GM23338 (cell line): ENCODE measurements around the gene ACTL6B. TPM values are rescaled to one million over a fixed set of nuclear protein-coding genes. Genes with fewer than 3 reads are reported as not detected.

ENCODE experiments used
- ATAC-seq: fragments of 200-7000 bp; cut with Tn5 transposase; 3 replicates; pipeline ENCODE4 v1.9.1; 2020
- DNase-seq: peaks from one replicate; pipeline ENCODE4 v3.0.0-alpha.2; 2015; ENCODE audit warnings: low spot score
- H2AFZ ChIP-seq: fragments of 200-600 bp; sonication (generic); 2 replicates; pipeline ENCODE4 v1.8.0; 2016; ENCODE audit warnings: antibody characterized with exemption, mild to moderate bottlenecking, moderate library complexity
- H3F3A ChIP-seq: fragments of 200-600 bp; sonication (generic); replicated peaks from 2 replicates; pipeline ENCODE4 v1.8.0; 2017; ENCODE audit warnings: antibody characterized with exemption, mixed run types, low read depth
- H3K27ac ChIP-seq: fragments of 200-600 bp; sonication (generic); 2 replicates; pipeline ENCODE4 v1.6.1; 2016; ENCODE audit warnings: low read depth
- H3K27me3 ChIP-seq: fragments of 200-600 bp; sonication (generic); 2 replicates; pipeline ENCODE4 v1.8.0; 2016; ENCODE audit warnings: mild to moderate bottlenecking, mixed run types, moderate library complexity; ENCODE audit not compliant: insufficient read depth
- H3K36me3 ChIP-seq: fragments of 200-600 bp; sonication (generic); 2 replicates; pipeline ENCODE4 v1.8.0; 2016; ENCODE audit warnings: mild to moderate bottlenecking; ENCODE audit not compliant: insufficient read depth
- H3K4me1 ChIP-seq: fragments of 200-600 bp; sonication (generic); 2 replicates; pipeline ENCODE4 v1.8.0; 2016; ENCODE audit warnings: mild to moderate bottlenecking, moderate library complexity; ENCODE audit not compliant: insufficient read depth
- H3K4me2 ChIP-seq: fragments of 200-600 bp; sonication (generic); 2 replicates; pipeline ENCODE4 v1.7.1; 2017; ENCODE audit warnings: mixed run types
- H3K4me3 ChIP-seq: fragments of 200-600 bp; sonication (generic); 2 replicates; pipeline ENCODE4 v1.6.1; 2016; ENCODE audit warnings: mixed run types
- H3K79me2 ChIP-seq: fragments of 200-600 bp; sonication (generic); replicated peaks from 2 replicates; pipeline ENCODE4 v1.8.0; 2017; ENCODE audit warnings: mild to moderate bottlenecking; ENCODE audit not compliant: insufficient read depth
- H3K9me2 ChIP-seq: fragments of 200-600 bp; sonication (generic); 2 replicates; pipeline ENCODE4 v1.8.0; 2017; ENCODE audit not compliant: insufficient read depth
- H4K20me1 ChIP-seq: fragments of 200-600 bp; sonication (generic); replicated peaks from 2 replicates; pipeline ENCODE4 v1.8.0; 2017; ENCODE audit warnings: mild to moderate bottlenecking; ENCODE audit not compliant: insufficient read depth
- H3K27ac Mint-ChIP-seq: 2 replicates; pipeline ENCODE4 v1.8.0; 2020; ENCODE audit warnings: inconsistent platforms, mild to moderate bottlenecking, moderate library complexity, mixed read lengths
- H3K27me3 Mint-ChIP-seq: 3 replicates; pipeline ENCODE4 v1.8.0; 2022; ENCODE audit warnings: low read depth, mild to moderate bottlenecking, moderate library complexity, mixed read lengths, inconsistent platforms; ENCODE audit not compliant: insufficient read depth, poor library complexity
- H3K36me3 Mint-ChIP-seq: 3 replicates; pipeline ENCODE4 v1.8.0; 2021; ENCODE audit warnings: low read depth, mild to moderate bottlenecking, inconsistent platforms, moderate library complexity, mixed read lengths
- H3K4me1 Mint-ChIP-seq: 3 replicates; pipeline ENCODE4 v1.8.0; 2020; ENCODE audit warnings: mild to moderate bottlenecking, inconsistent platforms, mixed read lengths
- H3K4me3 Mint-ChIP-seq: 3 replicates; pipeline ENCODE4 v1.8.0; 2021; ENCODE audit warnings: moderate library complexity, mild to moderate bottlenecking, inconsistent platforms, mixed read lengths
- H3K9me3 Mint-ChIP-seq: 3 replicates; pipeline ENCODE4 v1.8.0; 2020; ENCODE audit warnings: moderate library complexity, mild to moderate bottlenecking, inconsistent platforms, mixed read lengths
- CREB1 ChIP-seq: fragments of 250-450 bp; sonication (Bioruptor Pico); IDR thresholded peaks from 2 replicates; pipeline ENCODE4 v1.5.0; 2020; ENCODE audit warnings: low read depth, mild to moderate bottlenecking, moderate library complexity
- CTCF ChIP-seq, 2 experiments: fragments of 200-600 bp in 1 of 2; sonication (generic) in 1 of 2; conservative IDR thresholded peaks; 2 replicates each; pipeline versions ENCODE4 v1.5.1 to v1.6.1; 2016 to 2017; ENCODE audit warnings: antibody characterized with exemption in 2 of 2, low read depth in 2 of 2, mild to moderate bottlenecking in 2 of 2, moderate library complexity in 1 of 2
- ETS1 ChIP-seq: IDR thresholded peaks from 2 replicates; pipeline ENCODE4 v1.6.1; 2016; ENCODE audit warnings: antibody characterized with exemption
- EZH2 ChIP-seq: fragments of 200-600 bp; sonication (generic); IDR thresholded peaks from one replicate; pipeline ENCODE4 v1.8.0; 2017; ENCODE audit warnings: antibody characterized with exemption, mild to moderate bottlenecking, low read depth; ENCODE audit not compliant: unreplicated experiment
- EZH2phosphoT487 ChIP-seq: fragments of 200-600 bp; sonication (generic); IDR thresholded peaks from one replicate; pipeline ENCODE4 v1.8.1; 2018; ENCODE audit warnings: antibody characterized with exemption; ENCODE audit not compliant: unreplicated experiment
- JUNB ChIP-seq: IDR thresholded peaks from one replicate; pipeline ENCODE4 v1.6.1; 2016; ENCODE audit warnings: antibody characterized with exemption; ENCODE audit not compliant: unreplicated experiment
- NANOG ChIP-seq: IDR thresholded peaks from 2 replicates; pipeline ENCODE4 v1.6.1; 2016; ENCODE audit warnings: antibody characterized with exemption, borderline replicate concordance
- POLR2AphosphoS5 ChIP-seq: IDR thresholded peaks from 2 replicates; pipeline ENCODE4 v1.6.1; 2016; ENCODE audit warnings: antibody characterized with exemption, low read depth
- REST ChIP-seq: IDR thresholded peaks from one replicate; pipeline ENCODE4 v1.6.1; 2018; ENCODE audit warnings: antibody characterized with exemption; ENCODE audit not compliant: unreplicated experiment
- STAT1 ChIP-seq: IDR thresholded peaks from one replicate; pipeline ENCODE4 v1.6.1; 2016; ENCODE audit warnings: antibody characterized with exemption; ENCODE audit not compliant: unreplicated experiment
- ZNF114 ChIP-seq: fragments of 250-450 bp; sonication (Bioruptor Pico); IDR thresholded peaks from 2 replicates; pipeline ENCODE4 v1.5.0; 2020; ENCODE audit warnings: mild to moderate bottlenecking, moderate library complexity
- ZNF331 ChIP-seq: fragments of 250-450 bp; sonication (Bioruptor Pico); IDR thresholded peaks from 2 replicates; pipeline ENCODE4 v1.5.0; 2020; ENCODE audit warnings: low read depth, mild to moderate bottlenecking, moderate library complexity
- ZNF462 ChIP-seq: fragments of 250-450 bp; sonication (Bioruptor Pico); IDR thresholded peaks from 2 replicates; pipeline ENCODE4 v1.5.0; 2020; ENCODE audit warnings: mild to moderate bottlenecking, moderate library complexity
- polyA plus RNA-seq: library from polyadenylated mRNA; unstranded; fragments of >200 nt; fragmentation: Nextera tagmentation; extraction: Ambion mirVana; gene quantifications from 2 replicates; pipeline ENCODE4 v1.2.1, GENCODE V29; 2016
- total RNA-seq: library from RNA; depleted of rRNA; stranded (reverse); fragments of >200 nt; shearing (Covaris generic); gene quantifications from 2 replicates; pipeline ENCODE4 v1.2.3, GENCODE V29; 2014

ACTL6B gene
- total and polyA plus RNA-seq, 2 experiments from 2014 or later: 0.69 to 2.5 TPM

GRCh38 chr7:100686201-100686821 lies 30.1 kb upstream of the ACTL6B start:
- ATAC-seq (no peak), DNase-seq (no peak)
- no peak overlapping the region for H3K4me3 Mint-ChIP-seq
- Histone ChIP-seq H3K27me3 (no peaks in the 10 kb centered on the region), H4K20me1 (peaks cover 30% of the 10 kb centered on the region), H3K79me2 (peaks cover 36% of the 10 kb centered on the region), H3K9me2 (no peaks in the 10 kb centered on the region), H3F3A (peaks cover 16% of the 10 kb centered on the region; the same call in 1 of the 2 replicates), H3K4me3 (no peak overlapping the region), H2AFZ (no peak overlapping the region), H3K4me2 (no peak overlapping the region), H3K4me1 (peaks cover 8% of the 10 kb centered on the region; the same call in 1 of the 2 replicates), H3K27ac (no peak overlapping the region), H3K36me3 (peaks cover 9% of the 10 kb centered on the region)
- H3K9me3 Mint-ChIP-seq: no peaks in the 10 kb centered on the region
- peaks cover 14% of the 10 kb centered on the region for H3K4me1 Mint-ChIP-seq
- H3K27me3 Mint-ChIP-seq: peaks cover 15% of the 10 kb centered on the region
- TF ChIP-seq CTCF (conservative IDR thresholded peaks at IDR 0.05; ENCODE audit: low read depth in 2 of 2): no peak
- no peak for TF ChIP-seq ZNF331 (CRISPR knock-in tag)
- TF ChIP-seq REST: no peak
- TF ChIP-seq ETS1: no peak
- TF ChIP-seq POLR2AphosphoS5: no peak
- no peak for TF ChIP-seq ZNF114 (CRISPR knock-in tag)
- no peak for TF ChIP-seq NANOG
- no peak for TF ChIP-seq STAT1
- TF ChIP-seq ZNF462: no peak
- no peak for TF ChIP-seq EZH2phosphoT487
- no peak for TF ChIP-seq CREB1
- TF ChIP-seq EZH2: no peak
- TF ChIP-seq JUNB: no peak
- H3K27ac Mint-ChIP-seq: no peak overlapping the region
- peaks cover 69% of the 10 kb centered on the region for H3K36me3 Mint-ChIP-seq
